NCI-H187 treated with DMSO at 0.1 percent for 48 hours (cell line): ENCODE data around the gene SLC15A4.

ENCODE experiments used
- DNase-seq: peaks from one replicate; lab custom pipeline; 2025; lab: John Stamatoyannopoulos, UW

The SLC15A4 gene

GRCh38 chr12:128754275-128754674, 69.5 kb downstream of the SLC15A4 start:
- no peak for DNase-seq

- DNase-seq = no peak
These were observed 70.3 kb downstream of the SLC15A4 start for GRCh38 chr12:128753438-128753837.

- no peak for DNase-seq
These were observed 71.4 kb downstream of the SLC15A4 start for GRCh38 chr12:128752386-128752785.

GRCh38 chr12:128747441-128747840, 76.3 kb downstream of the SLC15A4 start:
- DNase-seq = no peak

- DNase-seq = no peak
These were observed 77.7 kb downstream of the SLC15A4 start for GRCh38 chr12:128745772-128746689.

- DNase-seq = no peak
These were observed 79.8 kb downstream of the SLC15A4 start for GRCh38 chr12:128743916-128744315.
